Activated T-helper 2 cell treated with anti-CD3 and anti-CD28 coated beads, Interferon-gamma antibody, Interleukin-2, Interleukin-4, amounts not matched to agents 10 μg/mL and 5 μg/mL and 100 μg/mL, durations not matched to agents 14 hours and 24 hours and 36 hours (primary cell): Measurements from ENCODE around the gene SRSF9. TPM values are rescaled to one million over a fixed set of nuclear protein-coding genes. Genes with fewer than 3 reads are reported as not detected.
A peak's percentile ranks its signal among the peaks of the same experiment; 100 is the strongest.
"Not testable (repeated sequence)": the region's sequence is repeated elsewhere in the genome, so short reads cannot be mapped to it uniquely, and the experiment has no call there.

Experiments
- DNase-seq: peaks from one replicate; pipeline ENCODE4 v3.0.0; 2021; ENCODE audit warnings: low spot score
- H3K27ac Mint-ChIP-seq: one replicate; pipeline ENCODE4 v1.8.0; 2021; ENCODE audit warnings: mixed read lengths
- H3K27me3 Mint-ChIP-seq: one replicate; pipeline ENCODE4 v1.8.0; 2021; ENCODE audit warnings: low read depth, mixed read lengths
- H3K36me3 Mint-ChIP-seq: one replicate; pipeline ENCODE4 v1.8.0; 2021; ENCODE audit warnings: low read depth, mixed read lengths
- H3K4me1 Mint-ChIP-seq: one replicate; pipeline ENCODE4 v1.8.0; 2021; ENCODE audit warnings: low read depth, mixed read lengths
- H3K4me3 Mint-ChIP-seq: one replicate; pipeline ENCODE4 v1.8.0; 2021; ENCODE audit warnings: low read depth, mild to moderate bottlenecking, moderate library complexity, mixed read lengths
- H3K9me3 Mint-ChIP-seq: one replicate; pipeline ENCODE4 v1.8.0; 2021; ENCODE audit warnings: mixed read lengths
- intact Hi-C: fragments of 100-400 bp; cut with micrococcal nuclease; formaldehyde crosslinking; loops from one replicate; pipeline ENCODE4 v1.15.1; 2023
- total RNA-seq: library from RNA; stranded (reverse); gene quantifications from 2 replicates; pipeline ENCODE4 v1.2.3, GENCODE V29; 2022

Gene SRSF9
- total RNA-seq, 1 donor from 2014 or later = 251 TPM

DNA sequence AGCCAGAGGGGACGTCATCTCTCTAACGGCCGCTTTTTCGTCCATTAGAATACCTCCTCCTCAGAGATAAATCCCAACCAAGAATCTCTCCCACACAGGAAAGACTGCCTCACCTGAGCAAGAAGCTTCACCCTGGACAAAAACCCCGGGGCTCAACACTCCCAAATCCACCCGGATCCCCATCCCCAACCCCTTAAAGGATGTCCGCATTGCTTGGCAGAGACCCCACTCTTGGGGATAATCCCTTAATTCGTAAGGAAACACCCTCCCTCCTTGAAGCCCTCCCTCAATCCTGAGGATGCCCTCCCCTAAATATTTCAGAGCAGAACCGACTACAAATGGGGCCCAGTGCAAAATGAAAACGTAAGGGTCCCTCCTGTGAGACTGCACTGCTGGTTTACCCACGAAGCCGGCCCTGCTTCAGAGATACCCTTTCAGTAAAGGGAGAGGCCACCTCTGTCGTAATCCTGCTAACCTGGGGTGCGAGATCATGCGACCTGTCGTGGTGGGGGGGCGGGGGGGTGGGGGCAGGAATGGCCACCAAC is 25.7 kb upstream of the SRSF9 start:
- Mint-ChIP-seq H3K27ac (peak overlapping the region; percentile 84), H3K9me3 (no peaks in the 10 kb centered on the region), H3K36me3 (peaks cover 32% of the 10 kb centered on the region), H3K27me3 (no peaks in the 10 kb centered on the region), H3K4me3 (peak overlapping the region; percentile 98), H3K4me1 (peaks cover 27% of the 10 kb centered on the region)
- no peak for DNase-seq
- intact Hi-C loops = loop anchor here (5.0 kb wide), 1 partner anchor 48 kb away; the partner anchor contains the start of genes GATC and TRIAP1

DNA sequence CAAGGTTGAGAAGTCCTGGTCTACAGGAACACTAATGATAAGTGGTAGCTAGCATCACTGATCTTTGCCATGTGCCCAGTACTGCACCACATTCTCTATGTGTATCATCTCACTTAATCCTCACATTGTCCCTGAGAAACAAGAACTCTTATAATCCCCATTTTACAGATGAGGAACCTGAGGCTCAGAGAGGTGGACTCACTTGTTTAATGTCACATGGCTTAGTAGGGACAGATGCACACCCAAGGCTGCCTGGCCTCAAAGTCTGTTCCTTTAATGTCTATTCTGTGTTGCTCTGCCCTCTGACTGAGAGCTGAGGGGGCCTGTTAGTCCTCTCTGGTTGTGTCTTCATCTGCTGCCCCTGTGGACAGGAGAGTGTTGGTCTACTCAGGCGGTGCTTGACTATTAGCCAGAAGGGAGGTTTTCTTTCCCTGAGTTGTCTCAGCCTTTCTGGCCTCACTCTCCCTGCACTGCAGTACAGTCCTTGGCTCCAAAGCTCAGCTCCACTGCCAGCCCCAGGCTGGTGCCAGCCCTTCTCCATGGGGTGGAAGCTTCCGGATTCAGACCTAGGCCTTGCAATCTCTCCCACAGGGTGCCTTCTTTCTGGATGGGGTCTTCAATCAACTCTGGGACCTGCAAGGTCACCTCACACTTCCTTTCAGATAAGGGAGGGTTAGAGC is 21.4 kb upstream of the SRSF9 start:
- Mint-ChIP-seq H3K4me1 (peaks cover 6% of the 10 kb centered on the region), H3K27ac (no peak overlapping the region), H3K9me3 (no peaks in the 10 kb centered on the region), H3K27me3 (no peaks in the 10 kb centered on the region), H3K4me3 (no peak overlapping the region), H3K36me3 (no peaks in the 10 kb centered on the region)
- intact Hi-C loops = no loop called here
- no peak for DNase-seq

DNA sequence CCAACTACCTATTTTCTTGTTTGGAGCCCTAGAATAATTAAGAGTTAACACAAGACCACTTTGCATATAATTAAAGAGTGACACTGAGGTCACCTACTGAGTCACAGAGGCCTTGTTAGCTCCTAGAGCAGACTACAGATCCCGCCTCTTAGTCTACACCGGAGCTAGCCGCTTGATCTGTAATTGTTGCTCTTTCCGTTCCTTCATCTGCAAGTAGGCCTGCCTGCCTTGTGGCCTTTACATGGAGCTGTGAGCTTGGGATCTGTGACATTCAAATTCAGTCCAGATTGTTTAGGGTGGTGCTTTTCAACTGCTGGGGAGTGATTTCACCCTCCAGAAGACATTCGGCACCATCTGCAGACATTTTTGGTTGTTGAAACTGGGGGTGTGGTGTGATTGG is 20.8 kb upstream of the SRSF9 start:
- H3K9me3 Mint-ChIP-seq = no peaks in the 10 kb centered on the region
- no peaks in the 10 kb centered on the region for H3K36me3 Mint-ChIP-seq
- H3K27me3 Mint-ChIP-seq = no peaks in the 10 kb centered on the region
- no peak overlapping the region for H3K27ac Mint-ChIP-seq
- H3K4me3 Mint-ChIP-seq = no peak overlapping the region
- H3K4me1 Mint-ChIP-seq = peaks cover 5% of the 10 kb centered on the region
- intact Hi-C loops = no loop called here
- no peak for DNase-seq

DNA sequence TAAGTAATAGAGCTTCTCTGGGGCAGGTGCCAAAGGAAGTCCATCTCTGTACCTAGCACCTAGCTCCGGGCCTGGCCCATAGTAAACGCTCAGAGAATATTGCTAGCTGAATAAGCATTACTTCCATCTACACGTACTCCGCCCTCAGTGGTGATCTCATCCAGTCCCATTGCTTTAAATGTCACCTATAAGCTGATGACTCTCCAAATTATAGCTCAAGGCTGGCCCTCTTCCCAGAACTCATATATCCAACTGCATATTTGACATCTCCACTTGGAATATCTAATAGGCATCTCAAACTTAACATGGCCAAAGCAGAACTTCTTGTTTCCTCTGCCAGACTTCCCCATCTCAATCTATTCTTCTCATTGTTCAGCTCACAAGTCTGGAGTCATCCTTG is 19.5 kb upstream of the SRSF9 start:
- no peak overlapping the region for H3K27ac Mint-ChIP-seq
- no peaks in the 10 kb centered on the region for H3K9me3 Mint-ChIP-seq
- no peaks in the 10 kb centered on the region for H3K4me1 Mint-ChIP-seq
- no peak overlapping the region for H3K4me3 Mint-ChIP-seq
- no peaks in the 10 kb centered on the region for H3K36me3 Mint-ChIP-seq
- no peak for DNase-seq
- no peaks in the 10 kb centered on the region for H3K27me3 Mint-ChIP-seq
- intact Hi-C loops = no loop called here

DNA sequence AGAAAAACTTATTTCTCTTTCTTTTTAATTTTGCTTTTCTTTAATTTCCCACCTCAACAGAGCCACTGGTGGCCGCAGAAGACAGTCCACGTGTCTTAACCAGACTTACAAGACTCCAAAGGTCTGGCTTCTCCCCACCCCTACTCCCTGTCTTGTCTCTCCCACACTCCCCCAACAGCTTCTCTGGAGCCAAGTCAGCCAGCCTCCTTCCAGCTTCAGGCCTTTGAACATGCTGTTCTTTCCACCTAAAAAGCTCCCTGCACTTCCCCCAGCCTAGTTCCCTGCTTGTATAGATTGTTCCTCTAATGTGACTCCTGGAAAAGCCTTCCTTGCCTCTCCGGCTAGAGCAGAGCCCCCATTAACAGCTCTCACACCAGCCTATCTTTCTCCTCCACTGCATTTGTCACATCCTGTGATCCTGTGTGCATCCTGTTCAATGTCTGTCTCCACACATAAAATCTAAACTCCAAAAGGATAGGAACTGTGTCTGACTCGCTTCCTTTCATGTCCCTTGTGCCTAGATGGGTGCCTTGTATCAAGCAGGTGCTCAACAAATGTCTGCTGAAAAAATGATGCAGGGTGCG is 18.6 kb upstream of the SRSF9 start:
- no peak for DNase-seq
- peak overlapping the region; percentile 18 for H3K27ac Mint-ChIP-seq
- H3K9me3 Mint-ChIP-seq = no peaks in the 10 kb centered on the region
- H3K4me3 Mint-ChIP-seq = no peak overlapping the region
- no peaks in the 10 kb centered on the region for H3K36me3 Mint-ChIP-seq
- no peaks in the 10 kb centered on the region for H3K27me3 Mint-ChIP-seq
- H3K4me1 Mint-ChIP-seq = no peaks in the 10 kb centered on the region
- intact Hi-C loops = no loop called here

DNA sequence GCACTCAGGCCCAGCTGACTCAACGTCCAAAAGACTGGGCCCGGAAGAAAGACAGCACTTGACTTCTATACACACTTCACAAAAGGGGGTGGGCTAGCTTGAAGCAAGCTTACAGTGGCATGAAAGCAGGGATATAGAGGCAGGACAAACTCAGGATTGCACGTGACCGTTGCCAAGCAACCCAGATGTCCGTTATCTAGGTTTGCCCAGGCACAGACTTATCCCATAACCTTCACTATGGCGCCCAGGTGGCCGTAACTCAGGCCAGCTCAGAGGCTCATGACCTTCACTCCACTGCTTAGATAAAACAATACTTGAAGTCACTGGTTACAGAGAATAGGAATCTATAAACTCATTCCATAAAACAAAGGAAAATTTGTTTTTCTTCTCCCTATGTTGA is 18.0 kb upstream of the SRSF9 start:
- H3K27me3 Mint-ChIP-seq, H3K36me3 Mint-ChIP-seq, H3K9me3 Mint-ChIP-seq, H3K4me1 Mint-ChIP-seq, DNase-seq, H3K27ac Mint-ChIP-seq, intact Hi-C loops, H3K4me3 Mint-ChIP-seq: not testable (repeated sequence)

DNA sequence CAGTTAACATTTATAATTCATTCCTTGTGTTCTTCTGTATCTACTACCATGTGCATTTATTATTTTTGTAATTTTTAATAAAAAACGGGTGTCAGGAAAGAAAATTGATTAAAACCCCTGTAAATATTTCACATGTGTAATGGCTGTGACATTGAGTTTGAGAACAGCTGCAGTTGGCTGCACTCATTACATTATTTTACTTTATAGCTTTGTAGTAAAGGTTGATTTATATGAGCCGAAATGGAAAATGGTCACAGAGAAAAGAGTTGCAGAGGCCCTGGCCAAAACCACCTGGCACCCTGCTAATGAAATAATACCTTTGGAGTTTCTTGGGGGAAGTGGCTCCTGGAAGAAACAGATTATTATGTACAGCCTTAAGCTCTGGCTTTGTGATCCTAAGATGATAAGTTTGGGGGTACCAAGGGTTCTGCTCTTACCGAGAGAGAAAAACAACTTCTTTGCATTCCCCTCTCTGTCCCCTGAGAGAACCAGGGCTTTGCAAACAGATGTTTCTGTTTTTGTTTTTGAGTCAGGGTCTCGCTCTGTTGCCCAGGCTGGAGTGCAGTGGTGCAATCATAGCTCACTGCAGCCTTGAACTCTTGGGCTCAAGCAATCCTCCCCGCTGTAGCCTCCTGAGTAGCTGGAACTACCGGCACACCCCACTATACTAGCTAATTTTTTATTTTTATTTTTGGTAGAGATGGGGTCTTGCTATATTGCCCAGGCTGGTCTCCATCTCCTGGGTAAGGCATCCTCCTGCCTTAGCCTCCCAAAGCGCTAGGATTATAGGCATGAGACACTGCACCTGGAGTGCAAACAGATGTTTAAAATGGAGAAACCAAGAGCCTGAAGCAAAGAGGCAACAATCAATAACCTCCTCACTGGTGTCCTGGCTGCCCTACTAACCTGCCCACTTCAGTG is 16.7 kb upstream of the SRSF9 start:
- Mint-ChIP-seq H3K27ac (no peak overlapping the region), H3K4me1 (peaks cover 1% of the 10 kb centered on the region), H3K27me3 (no peaks in the 10 kb centered on the region), H3K4me3 (no peak overlapping the region), H3K9me3 (no peaks in the 10 kb centered on the region), H3K36me3 (no peaks in the 10 kb centered on the region)
- no peak for DNase-seq
- intact Hi-C loops = no loop called here

DNA sequence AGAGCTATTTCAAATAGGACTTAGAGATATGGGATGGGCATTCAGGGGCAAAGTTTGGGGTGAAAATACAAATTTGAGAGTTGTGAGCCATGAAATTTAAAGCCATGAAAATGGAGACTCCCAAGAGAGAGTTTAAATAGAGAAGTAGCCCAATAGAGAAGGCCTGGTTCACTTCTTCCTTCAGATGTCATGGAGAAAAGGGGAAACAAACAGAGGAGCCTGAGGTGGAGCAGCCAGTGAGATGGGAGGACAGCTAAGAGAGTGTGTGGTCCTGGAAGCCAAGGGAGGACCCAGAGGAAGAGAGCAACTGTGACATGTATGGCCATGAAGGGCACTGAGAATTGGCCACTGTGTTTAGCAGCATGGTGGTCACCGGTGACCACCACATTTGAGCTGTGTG is 14.1 kb upstream of the SRSF9 start:
- Mint-ChIP-seq H3K36me3 (no peaks in the 10 kb centered on the region), H3K27ac (no peak overlapping the region), H3K27me3 (no peaks in the 10 kb centered on the region), H3K4me3 (no peak overlapping the region), H3K4me1 (peaks cover 10% of the 10 kb centered on the region), H3K9me3 (no peaks in the 10 kb centered on the region)
- no peak for DNase-seq
- intact Hi-C loops = no loop called here

DNA sequence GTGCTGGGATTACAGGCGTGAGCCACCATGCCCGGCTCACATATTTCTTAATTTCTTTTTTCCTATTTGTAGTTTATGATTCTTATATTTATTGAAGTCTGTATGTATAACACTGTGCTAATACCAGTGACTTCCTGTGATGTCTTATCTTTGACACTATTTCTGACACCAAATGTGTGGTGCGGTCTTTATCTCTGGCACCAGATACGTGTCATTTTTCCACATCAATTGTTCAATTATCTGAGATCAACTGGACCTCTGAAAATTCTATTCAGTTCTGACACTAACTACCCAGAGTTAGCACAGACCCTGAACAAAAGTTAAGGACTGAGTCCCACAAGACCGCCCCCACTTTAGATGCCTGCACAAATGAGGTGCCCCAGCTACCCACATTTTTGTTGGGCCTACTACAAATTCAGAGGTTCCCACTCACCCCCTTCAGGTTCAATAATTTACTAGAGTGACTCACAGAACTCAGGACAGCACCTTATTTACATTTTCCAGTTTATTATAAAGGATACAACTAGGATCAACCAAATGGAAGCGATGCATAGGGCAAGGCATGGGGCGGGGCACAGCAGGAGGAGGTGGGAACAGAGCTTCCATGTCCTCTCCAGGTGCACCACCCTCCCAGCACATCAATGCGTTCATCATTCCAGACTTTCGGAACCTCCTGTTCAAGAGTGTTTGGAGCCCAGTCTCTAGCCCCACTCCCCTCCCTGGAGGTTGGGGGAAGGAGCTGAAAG is 11.6 kb upstream of the SRSF9 start:
- Mint-ChIP-seq H3K36me3 (no peaks in the 10 kb centered on the region), H3K27ac (no peak overlapping the region), H3K9me3 (no peaks in the 10 kb centered on the region), H3K4me1 (peaks cover 10% of the 10 kb centered on the region), H3K27me3 (no peaks in the 10 kb centered on the region), H3K4me3 (no peak overlapping the region)
- intact Hi-C loops = no loop called here
- no peak for DNase-seq

DNA sequence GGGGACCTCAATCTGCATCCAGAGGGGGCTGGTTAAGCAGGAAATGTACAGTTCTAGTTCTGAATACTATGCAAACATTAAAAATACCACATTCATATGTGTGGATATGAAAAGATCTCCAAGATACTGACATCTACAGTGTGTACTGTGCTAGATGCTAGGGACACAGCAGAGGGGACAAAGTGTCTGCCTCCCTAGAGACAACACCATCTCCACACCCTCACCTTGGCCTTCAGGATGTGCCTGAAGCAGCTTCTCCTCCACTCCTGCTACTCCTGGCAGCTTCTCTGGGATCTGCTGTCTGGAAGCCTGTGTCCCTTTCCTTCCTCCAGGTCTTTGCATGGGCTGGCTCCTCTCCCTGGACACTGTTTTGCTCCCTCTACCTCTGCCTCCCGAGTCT is 10.7 kb upstream of the SRSF9 start:
- no peak overlapping the region for H3K27ac Mint-ChIP-seq
- no peaks in the 10 kb centered on the region for H3K9me3 Mint-ChIP-seq
- DNase-seq = no peak
- intact Hi-C loops = no loop called here
- peaks cover 12% of the 10 kb centered on the region for H3K4me1 Mint-ChIP-seq
- H3K4me3 Mint-ChIP-seq = no peak overlapping the region
- H3K36me3 Mint-ChIP-seq = no peaks in the 10 kb centered on the region
- no peaks in the 10 kb centered on the region for H3K27me3 Mint-ChIP-seq

DNA sequence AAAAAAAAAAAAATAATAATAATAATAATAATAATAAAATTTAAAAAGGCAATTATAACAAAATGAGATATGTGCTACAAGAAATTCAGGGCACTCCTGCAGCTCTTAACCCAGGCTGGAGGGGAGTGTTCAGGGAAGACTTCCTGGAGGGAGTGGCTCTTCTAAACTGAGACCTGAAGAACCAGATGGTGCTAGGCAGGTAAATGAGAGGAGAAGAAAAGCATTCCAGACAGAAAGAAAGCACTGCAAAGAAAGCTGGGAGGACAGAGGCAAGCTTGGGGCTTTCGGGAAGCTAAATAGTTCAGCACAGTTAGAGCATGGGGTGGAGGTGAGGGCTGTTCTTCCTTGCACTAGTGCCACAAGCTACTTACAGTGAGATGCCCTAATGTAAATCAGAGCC is 9.9 kb upstream of the SRSF9 start:
- peaks cover 16% of the 10 kb centered on the region for H3K4me1 Mint-ChIP-seq
- DNase-seq = no peak
- H3K9me3 Mint-ChIP-seq = no peaks in the 10 kb centered on the region
- intact Hi-C loops = no loop called here
- no peak overlapping the region for H3K27ac Mint-ChIP-seq
- H3K36me3 Mint-ChIP-seq = no peaks in the 10 kb centered on the region
- peaks cover 4% of the 10 kb centered on the region for H3K27me3 Mint-ChIP-seq
- H3K4me3 Mint-ChIP-seq = no peak overlapping the region

DNA sequence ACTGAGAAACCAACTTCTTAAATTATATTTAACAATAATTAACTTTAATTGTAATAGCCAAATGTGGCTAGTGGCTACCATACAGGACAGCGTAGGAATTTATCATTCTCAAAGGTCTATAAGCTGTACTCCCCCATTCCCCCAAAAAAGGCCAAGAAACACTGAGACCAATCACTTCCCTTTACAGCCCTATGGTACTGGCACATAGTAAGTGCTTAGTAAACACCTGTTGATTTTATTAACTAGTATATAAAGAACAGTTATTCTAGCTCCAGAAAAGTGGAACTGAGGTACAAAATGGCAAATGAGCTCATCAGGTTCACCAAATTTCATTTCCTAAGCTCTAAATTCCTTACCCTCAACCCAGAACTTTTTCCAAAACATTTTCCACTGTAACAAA is 6.1 kb upstream of the SRSF9 start:
- no peak for DNase-seq
- Mint-ChIP-seq H3K27me3 (peaks cover 5% of the 10 kb centered on the region), H3K9me3 (no peaks in the 10 kb centered on the region), H3K36me3 (no peaks in the 10 kb centered on the region), H3K27ac (no peak overlapping the region), H3K4me3 (no peak overlapping the region), H3K4me1 (peaks cover 23% of the 10 kb centered on the region)
- intact Hi-C loops = no loop called here
